Brain microvascular endothelial cell (primary cell): ENCODE results near the gene CBX8.

Source experiments
- DNase-seq: peaks from one replicate; pipeline ENCODE4 v3.0.0-alpha.2; 2020
- H3K27ac ChIP-seq: fragments of 250-450 bp; sonication (Bioruptor Pico); 2 replicates; pipeline ENCODE4 v1.5.1; 2020; ENCODE audit warnings: mild to moderate bottlenecking, moderate library complexity
- H3K27me3 ChIP-seq: fragments of 250-450 bp; sonication (Bioruptor Pico); replicated peaks from 2 replicates; pipeline ENCODE4 v1.5.1; 2020; ENCODE audit warnings: mild to moderate bottlenecking
- H3K36me3 ChIP-seq: fragments of 250-450 bp; sonication (Bioruptor Pico); replicated peaks from 2 replicates; pipeline ENCODE4 v1.5.1; 2020; ENCODE audit warnings: mild to moderate bottlenecking
- H3K4me3 ChIP-seq: 2 replicates; pipeline ENCODE4 v1.5.1; 2011; ENCODE audit warnings: low read depth, mild to moderate bottlenecking, control low read depth, low read length, moderate library complexity
- in situ Hi-C: cut with HindIII; loops from 2 replicates; pipeline ENCODE4 v1.10.0; 2017; ENCODE audit warnings: low sequenced_read_pairs, low pct_ligation_motif_present
- TF ChIP-seq, protein P1 (sequence below): IDR thresholded peaks from 2 replicates; pipeline ENCODE4 v1.5.1; 2011; ENCODE audit warnings: low read depth, mild to moderate bottlenecking, moderate library complexity, low read length, control low read depth, inconsistent platforms; ENCODE audit errors: missing control alignments

Gene CBX8

DNA sequence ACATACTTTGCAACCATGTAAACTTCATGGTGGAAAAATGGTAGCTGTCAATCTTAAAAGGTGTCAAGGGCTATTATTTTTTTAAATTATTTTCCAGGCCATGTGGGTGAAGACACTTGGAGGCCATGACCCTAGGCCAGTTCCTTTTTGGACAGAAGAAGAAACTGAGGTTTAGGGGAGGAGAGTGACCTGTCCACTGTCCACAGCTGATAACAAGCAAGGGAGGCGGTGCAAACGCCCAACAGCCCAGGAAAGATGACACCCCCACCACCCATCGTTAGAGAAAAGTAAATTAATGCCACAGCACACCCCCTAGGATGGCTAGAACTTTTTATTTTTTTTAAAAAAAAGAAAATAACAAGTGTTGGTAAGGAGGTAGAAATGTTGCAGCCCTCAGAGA lies 46.9 kb downstream of the CBX8 start:
- Histone ChIP-seq H3K4me3 (no peak overlapping the region), H3K27me3 (peaks cover 31% of the 10 kb centered on the region), H3K27ac (no peak overlapping the region), H3K36me3 (no peaks in the 10 kb centered on the region)
- in situ Hi-C loops, result no loop called here
- TF ChIP-seq, protein P1, sequence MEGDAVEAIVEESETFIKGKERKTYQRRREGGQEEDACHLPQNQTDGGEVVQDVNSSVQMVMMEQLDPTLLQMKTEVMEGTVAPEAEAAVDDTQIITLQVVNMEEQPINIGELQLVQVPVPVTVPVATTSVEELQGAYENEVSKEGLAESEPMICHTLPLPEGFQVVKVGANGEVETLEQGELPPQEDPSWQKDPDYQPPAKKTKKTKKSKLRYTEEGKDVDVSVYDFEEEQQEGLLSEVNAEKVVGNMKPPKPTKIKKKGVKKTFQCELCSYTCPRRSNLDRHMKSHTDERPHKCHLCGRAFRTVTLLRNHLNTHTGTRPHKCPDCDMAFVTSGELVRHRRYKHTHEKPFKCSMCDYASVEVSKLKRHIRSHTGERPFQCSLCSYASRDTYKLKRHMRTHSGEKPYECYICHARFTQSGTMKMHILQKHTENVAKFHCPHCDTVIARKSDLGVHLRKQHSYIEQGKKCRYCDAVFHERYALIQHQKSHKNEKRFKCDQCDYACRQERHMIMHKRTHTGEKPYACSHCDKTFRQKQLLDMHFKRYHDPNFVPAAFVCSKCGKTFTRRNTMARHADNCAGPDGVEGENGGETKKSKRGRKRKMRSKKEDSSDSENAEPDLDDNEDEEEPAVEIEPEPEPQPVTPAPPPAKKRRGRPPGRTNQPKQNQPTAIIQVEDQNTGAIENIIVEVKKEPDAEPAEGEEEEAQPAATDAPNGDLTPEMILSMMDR, result no peak
- no peak for DNase-seq

DNA sequence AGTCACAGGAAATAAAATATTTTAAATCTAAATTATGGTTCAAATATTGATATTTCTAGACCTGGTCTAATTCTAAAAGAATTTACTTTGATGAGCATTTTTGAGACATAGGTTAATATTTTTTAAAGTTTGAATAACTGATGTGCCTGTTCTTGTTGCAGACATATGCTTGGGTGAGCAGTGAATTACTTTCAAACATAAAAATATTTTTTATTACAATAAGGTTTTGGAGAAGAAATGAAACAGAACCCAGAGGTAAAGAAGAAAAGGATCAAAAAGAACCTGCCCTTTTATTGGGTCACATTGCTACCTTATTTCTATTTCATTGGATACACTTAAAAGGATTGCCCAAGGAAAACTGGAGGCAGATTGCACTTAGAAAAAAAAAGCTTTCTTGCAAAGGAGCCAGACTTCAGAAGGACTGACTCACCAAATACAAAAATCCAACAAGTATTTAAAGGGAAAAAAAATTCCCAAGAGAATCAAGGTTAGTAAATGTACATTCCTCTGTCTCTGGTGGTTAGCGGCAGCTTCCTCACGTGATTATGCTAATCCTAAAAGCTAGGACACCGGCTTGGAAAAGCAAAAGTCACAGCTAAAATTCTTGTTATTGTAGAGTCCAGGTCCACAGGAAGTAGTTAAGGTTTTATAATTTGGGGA lies 47.6 kb downstream of the CBX8 start:
- Histone ChIP-seq H3K36me3 (no peaks in the 10 kb centered on the region), H3K4me3 (no peak overlapping the region), H3K27ac (no peak overlapping the region), H3K27me3 (peaks cover 31% of the 10 kb centered on the region)
- TF ChIP-seq, protein P1, result no peak
- DNase-seq, result peak; percentile 13
- in situ Hi-C loops, result no loop called here

DNA sequence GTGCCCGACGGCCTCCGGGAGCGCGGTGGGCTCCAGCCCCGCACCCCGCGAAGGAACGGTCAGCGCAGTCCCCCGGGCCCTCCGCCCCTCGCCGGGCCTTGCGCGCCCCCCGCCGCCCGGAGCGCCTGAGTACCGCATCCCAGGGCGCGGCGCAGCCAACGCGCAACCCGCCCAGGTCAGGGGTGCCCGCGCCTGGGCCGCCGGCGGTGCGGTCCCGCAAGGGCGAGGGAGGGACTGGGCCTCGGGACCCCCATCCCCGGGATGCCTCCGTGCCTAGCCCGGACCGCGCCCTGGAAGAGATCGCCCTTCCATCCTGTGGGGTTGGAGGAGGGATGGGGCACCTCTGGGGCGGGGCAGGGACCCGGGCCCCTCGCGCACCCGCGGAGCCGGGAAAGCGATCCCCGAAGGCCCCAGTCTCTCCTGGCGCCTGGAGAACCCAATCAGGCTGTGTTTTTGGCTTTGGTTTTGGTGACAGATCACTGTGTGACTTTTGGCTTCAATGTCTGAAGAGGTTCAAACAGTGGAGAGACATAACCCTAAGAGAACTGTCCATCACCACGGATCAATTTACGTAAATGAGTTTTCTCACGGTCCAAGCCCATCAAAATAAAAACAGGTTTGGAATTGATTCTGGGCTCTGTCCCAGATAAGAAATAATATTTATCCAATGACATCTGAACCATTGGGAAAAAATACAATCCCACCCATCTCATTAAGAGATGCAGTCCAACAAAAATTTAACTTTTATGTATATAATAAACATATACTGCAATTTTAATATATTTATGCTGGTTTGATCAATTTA lies 48.4 kb downstream of the CBX8 start:
- no peak overlapping the region for H3K27ac ChIP-seq
- no peak for DNase-seq
- H3K36me3 ChIP-seq, result no peaks in the 10 kb centered on the region
- H3K4me3 ChIP-seq, result no peak overlapping the region
- in situ Hi-C loops, result no loop called here
- TF ChIP-seq, protein P1, result no peak
- H3K27me3 ChIP-seq, result peaks cover 35% of the 10 kb centered on the region

DNA sequence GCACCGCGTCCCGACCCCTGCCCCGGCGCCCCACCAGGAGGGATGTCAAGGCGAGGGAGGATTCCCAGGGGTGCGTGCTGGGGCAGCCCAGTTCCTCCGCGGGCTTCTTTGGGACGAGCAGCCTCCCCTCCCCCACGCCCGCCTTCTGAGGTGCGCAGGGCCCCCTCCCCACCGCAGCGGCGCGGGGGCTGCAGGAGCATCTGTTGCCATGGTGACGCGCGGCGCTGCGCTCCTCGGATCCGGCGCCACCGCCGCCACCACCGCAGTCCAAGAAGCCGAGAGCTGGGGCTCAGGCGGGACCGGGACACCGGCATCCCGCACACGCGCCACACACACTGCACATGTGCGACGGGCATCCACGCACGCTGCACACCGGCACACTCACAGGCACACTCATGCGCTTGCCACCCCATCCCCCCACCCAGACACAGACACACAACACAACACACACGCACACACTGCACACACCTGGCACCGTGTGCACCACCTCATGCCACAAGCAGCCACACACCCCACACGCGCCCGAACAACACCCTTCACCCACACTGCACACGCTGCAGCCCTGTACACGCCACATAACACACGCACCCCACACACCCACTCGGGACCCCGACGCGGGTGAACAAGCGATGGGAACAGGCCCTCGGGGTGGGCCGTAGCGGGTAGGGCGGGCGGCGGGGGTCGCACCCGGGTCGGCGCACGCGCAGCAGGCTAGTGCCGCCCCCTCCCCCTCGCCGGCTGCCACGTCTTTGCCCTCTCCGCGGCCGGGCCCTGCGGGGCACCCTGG lies 49.2 kb downstream of the CBX8 start:
- Histone ChIP-seq H3K4me3 (no peak overlapping the region), H3K27me3 (peaks cover 34% of the 10 kb centered on the region), H3K27ac (no peak overlapping the region), H3K36me3 (no peaks in the 10 kb centered on the region)
- DNase-seq, result no peak
- TF ChIP-seq, protein P1, result no peak
- in situ Hi-C loops, result no loop called here

DNA sequence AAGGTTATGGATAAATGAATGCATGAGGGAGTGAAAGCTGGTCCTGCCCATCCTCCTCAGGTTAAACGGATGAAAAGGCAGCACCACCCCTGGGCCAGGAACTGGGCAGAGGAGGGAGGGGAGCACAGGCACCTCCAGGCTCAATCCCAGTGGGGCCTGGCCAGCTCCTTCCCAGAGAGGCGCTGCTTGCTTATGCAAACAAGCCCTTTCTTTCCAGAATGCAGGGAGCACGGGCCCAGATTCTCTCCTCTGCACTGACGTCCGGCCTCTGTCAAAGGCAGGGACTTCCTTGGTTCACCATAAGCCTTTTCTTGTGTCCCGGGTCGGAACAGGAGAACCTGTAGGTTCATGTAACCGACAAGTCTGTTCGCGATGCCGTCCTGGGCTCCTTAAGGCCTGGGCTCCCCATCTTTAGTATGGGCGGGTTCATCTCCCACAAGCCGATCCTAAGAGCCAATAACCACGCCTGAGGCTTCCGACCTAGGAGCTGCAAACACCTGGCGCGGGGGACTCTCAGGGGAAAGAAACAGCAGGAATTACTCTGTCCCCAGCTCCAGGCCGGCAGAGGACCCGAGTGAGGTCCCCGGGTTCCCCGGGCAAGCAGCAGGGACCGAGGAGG lies 49.9 kb downstream of the CBX8 start:
- no peak for DNase-seq
- Histone ChIP-seq H3K36me3 (no peaks in the 10 kb centered on the region), H3K27me3 (peaks cover 34% of the 10 kb centered on the region), H3K4me3 (no peak overlapping the region), H3K27ac (no peak overlapping the region)
- in situ Hi-C loops, result no loop called here
- TF ChIP-seq, protein P1, result no peak
